HL-60/S4 (cell line): Measurements from ENCODE around the gene EIF2B1.
"Not testable (repeated sequence)": the region's sequence is repeated elsewhere in the genome, so short reads cannot be mapped to it uniquely, and the experiment has no call there.

ENCODE experiments used
- in situ Hi-C: fragments of 300-500 bp; cut with MboI; formaldehyde crosslinking; loops from 2 replicates; pipeline ENCODE4 v1.14.3; 2022; ENCODE audit warnings: low sequenced_read_pairs

The EIF2B1 gene

GRCh38 chr12:123621101-123621500 is 12.4 kb downstream of the EIF2B1 start:
- in situ Hi-C loops, result no loop called here

GRCh38 chr12:123617580-123617979 is 15.9 kb downstream of the EIF2B1 start:
- in situ Hi-C loops, result no loop called here

- in situ Hi-C loops, result no loop called here
Observed at GRCh38 chr12:123617144-123617543, 16.3 kb downstream of the EIF2B1 start.

DNA sequence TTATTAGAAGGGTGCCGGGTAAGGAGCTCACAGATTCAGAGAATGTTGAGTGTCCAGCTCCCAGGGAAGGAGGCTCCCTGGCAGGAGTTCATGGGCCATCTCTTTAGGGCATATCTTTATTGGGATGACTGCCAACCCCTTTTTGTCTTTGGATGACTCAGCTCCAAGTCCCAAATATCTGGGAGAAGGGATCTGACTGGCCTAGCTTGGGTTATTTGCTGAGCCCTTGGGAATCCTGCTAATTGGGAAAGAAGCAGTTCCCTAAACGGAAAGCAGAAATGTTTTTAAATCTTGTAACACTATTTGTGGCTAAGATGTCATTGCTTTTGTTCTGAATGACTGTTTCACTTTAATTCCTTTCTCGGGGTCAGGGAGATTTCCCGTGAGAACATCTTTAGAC is 19.0 kb downstream of the EIF2B1 start:
- in situ Hi-C loops, result no loop called here

DNA sequence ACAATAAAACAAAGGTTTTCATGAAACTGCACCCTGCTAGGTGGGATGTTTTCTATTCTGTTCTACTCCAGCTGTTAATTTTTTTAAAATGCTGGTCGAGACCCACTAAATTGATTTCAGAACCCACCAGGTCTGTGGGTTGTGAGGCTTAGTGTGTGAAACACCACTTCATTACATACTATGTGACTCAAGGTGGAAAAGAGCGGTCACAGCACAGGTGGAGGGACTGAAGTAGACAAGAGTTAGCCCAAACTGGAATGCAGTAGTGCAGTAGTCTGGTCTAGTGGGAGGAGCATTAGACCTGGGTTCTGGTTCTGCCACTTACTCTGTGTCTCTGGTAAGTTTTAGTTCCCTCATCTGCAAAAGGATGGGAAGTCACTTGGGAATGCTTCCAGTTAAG is 19.4 kb downstream of the EIF2B1 start:
- in situ Hi-C loops, result no loop called here

GRCh38 chr12:123608182-123608581 is 25.3 kb downstream of the EIF2B1 start:
- in situ Hi-C loops, result no loop called here

- in situ Hi-C loops, result no loop called here
Observed at GRCh38 chr12:123607756-123608155, 25.7 kb downstream of the EIF2B1 start.

DNA sequence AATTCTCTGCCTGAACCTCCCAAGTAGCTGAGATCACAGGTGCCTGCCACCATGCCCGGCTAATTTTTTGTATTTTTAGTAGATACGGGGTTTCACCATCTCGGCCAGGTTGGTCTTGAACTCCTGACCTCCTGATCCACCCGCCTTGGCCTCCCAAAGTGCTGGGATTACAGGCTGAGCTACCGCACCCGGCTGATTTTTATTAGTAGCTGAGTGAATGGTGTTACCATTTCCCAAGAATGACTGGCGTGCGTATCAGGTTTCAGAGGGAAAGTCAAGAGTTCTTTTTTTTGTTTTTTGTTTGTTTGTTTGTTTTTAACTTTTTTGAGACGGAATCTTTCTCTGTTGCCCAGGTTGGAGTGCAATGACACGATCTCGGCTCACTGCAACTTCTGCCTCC is 30.0 kb downstream of the EIF2B1 start:
- in situ Hi-C loops, result not testable (repeated sequence)

- in situ Hi-C loops, result no loop called here
Observed at GRCh38 chr12:123602651-123603195, 30.8 kb downstream of the EIF2B1 start.

DNA sequence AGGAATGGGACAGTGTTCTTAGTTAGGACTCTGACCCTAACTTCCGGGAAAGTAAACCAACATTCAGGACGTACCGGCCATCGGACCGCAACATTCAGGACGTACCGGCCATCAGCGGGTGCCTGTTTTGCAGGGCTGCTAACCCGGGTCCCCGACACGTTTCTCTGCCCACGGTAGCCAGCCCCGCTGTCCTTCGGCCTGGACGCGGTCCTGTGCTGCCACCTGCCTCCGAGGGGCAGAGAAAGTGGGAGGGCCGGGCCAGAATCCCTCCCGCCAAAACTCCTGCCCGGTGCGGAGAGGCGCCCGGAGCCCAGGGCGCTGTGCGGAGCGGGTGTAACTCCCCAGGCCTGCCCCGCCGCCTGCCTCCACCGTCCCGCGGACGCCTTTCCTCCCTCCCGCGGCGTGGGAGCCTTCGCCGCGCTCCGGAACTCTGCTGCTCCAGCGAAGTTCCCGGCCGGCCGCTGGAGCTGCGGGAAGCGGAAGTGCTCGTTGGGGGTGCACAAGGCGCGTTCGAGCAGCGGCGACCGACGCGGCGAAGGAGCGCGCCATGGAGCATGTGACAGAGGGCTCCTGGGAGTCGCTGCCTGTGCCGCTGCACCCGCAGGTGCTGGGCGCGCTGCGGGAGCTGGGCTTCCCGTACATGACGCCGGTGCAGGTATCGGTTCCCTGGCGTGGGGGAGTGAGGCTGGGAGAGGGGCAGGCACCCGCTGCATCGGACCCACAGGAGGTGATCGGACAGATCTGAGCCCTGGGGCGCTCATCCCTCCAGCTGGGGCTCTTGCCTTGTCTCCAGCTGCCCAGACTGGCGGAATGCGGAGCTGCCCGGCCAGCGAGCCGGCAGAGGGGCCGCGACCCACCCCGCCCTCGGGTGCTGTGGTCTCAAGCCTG is 31.6 kb downstream of the EIF2B1 start, which contains the start of gene DDX55:
TSS of gene DDX55 (plus strand) at position 498 of the 888 bp plus-strand sequence. CDS start at position 548, 50 bp downstream.
- in situ Hi-C loops, result no loop called here

- in situ Hi-C loops, result no loop called here
Observed at GRCh38 chr12:123599721-123600120, 33.8 kb downstream of the EIF2B1 start.

DNA sequence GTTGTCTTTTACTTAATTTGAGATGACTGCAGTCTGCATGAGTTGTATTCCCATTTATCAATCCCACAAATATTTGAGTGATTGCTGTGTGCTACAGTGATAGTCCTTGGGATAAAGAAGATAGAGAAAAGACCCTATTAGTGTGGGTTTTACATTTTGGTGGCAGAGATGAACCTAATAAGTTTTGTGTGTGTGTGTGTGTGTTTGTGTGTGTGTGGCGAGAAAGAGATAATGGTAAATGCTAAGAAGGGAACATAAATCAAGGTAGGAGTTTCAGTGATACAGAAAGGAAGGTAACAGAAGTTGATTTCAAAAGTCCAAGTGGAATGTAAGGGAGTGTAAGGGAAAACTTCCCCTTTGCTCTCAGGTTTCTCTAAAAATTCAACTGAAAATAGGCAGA is 34.2 kb downstream of the EIF2B1 start:
- in situ Hi-C loops, result no loop called here

GRCh38 chr12:123598522-123598921 is 35.0 kb downstream of the EIF2B1 start:
- in situ Hi-C loops, result no loop called here

DNA sequence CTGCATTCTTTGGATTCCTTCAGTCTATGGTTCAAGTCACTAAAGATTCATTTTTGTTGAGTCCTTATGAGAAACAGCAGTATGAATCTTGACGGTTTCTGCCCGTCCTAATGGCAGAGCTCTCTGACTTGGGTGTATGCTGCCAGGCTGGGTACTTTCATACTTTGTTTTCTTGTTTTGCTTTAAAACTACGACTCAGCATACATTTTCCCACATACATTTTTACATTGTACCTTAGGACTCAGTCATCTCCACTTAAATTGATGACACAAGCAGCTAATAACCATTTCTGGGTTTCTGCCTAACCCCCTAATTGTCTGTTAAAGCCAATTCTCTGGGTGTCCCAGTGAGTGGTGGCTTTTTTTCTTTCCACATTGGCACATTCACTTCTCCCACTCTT is 36.4 kb downstream of the EIF2B1 start:
- in situ Hi-C loops, result no loop called here

- in situ Hi-C loops, result no loop called here
Observed at GRCh38 chr12:123595729-123596128, 37.8 kb downstream of the EIF2B1 start.

DNA sequence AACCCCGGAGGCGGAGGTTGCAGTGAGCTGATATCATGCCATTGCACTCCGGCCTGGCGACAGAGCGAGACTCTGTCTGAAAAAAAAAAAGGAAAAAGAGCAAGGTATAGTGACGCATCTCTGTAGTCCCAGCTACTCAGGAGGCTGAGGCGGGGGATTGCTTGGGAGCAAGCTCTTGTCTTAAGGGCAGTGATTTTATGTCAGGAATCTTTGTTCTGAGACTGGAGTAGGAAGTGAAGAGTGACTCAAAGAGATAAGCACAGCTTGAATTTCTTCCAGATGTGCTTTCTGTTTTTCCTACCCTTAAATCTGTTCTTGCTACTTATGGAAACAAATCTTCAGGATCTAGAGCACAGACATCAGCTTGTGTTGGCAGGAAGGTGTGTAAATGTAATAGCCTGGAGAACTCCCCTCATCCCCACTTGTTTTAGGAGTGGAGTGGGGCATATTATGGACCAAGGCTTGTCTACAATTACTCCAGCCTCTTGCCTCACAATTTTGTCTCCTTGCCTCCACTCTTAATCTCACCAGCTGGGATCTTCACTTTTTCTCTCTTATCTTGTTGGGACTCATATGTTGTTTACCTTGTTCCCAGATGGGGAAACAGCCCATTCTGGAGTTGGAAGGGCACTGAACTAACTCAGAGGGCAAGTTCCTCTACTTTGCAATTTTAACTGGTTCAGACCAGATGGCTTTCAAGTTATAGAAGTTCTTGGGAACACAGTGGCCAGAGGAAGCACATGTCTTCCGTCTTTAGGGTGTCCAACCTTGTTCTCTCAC is 41.6 kb downstream of the EIF2B1 start:
- in situ Hi-C loops, result no loop called here

DNA sequence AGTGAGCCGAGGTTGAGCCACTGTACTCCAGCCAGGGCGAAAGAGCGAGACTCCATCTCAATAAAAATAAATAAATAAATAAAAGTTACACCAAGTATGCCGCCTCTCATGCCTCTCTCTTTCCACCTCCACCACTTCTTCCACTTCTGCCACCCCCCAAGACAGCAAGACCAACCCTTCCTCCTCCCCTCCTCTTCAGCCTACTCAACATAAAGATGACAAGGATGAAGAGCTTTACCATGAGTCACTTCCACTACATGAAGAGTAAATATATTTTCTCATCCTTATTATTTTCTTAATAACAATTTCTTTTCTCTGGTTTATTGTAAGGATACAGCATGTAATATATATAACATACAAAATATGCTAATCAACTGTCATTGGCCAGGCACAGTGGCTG is 52.7 kb downstream of the EIF2B1 start:
- in situ Hi-C loops, result no loop called here

GRCh38 chr12:123578829-123579228 is 54.7 kb downstream of the EIF2B1 start:
- in situ Hi-C loops, result not testable (repeated sequence)

DNA sequence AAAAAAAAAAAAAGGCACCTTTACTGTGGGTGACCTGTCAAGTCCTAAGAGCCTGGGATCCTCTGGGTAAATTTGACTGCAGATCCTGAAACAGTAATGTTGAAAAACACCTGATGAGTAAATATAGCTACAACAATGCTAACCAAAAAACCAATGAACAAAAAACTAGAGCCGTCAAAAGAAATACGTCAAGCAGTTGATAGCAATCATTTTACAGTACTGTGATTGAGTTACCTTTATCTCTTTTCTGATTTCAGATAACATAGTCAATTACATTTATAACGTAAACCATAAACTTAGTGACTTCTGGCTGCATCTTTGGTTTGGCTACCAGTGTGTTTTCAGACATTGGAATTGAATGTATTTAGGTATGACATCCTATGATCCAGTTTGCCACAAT is 55.2 kb downstream of the EIF2B1 start:
- in situ Hi-C loops, result no loop called here

DNA sequence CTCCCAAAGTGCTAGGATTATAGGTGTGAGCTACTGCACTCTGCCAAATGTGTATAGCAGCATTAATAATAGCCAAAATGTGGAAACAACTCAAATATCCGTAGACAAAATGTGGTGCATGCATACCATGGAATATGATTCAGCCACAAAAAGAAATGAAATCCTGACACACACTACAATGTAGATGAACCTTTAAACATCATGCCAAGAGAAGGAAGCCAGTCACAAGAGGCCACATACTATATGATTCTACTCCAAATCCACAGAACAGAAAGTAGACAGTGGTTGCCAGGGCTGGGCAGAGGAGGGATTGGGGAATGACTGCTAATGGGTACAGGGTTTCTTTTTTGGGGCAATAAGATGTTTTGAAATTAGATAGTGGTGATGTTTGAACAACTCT is 56.9 kb downstream of the EIF2B1 start:
- in situ Hi-C loops, result no loop called here

GRCh38 chr12:123573870-123574269 is 59.6 kb downstream of the EIF2B1 start:
- in situ Hi-C loops, result no loop called here

DNA sequence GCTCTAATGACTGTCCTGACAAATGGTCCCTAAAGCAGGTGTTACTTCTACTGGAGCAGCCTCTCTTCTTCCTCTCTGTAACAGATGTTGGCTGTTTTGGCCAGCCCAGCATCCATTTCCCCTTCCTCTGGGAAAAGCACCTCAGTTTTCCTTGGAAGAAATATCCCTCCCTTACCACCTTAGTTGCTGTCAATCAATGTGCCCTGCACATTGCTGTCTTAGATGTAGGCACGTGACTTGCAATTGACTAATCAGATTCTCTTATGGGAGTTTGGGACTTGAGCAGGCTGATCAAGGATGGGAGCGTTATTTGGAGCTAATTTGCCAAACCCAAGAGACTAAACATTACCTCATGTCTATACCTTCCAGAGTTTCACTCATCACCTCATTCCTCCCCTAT is 61.1 kb downstream of the EIF2B1 start:
- in situ Hi-C loops, result no loop called here
